GM12878 (cell line): ENCODE measurements around the gene C17orf50.

Experiments
- CHD2 ChIP-seq: IDR thresholded peaks from 2 replicates; pipeline ENCODE4 v1.6.1; 2011; ENCODE audit warnings: low read depth, low read length, improper control_type of control experiment, borderline replicate concordance
- CTCF ChIP-seq, 3 experiments: IDR thresholded peaks in 2 of 3; conservative IDR thresholded peaks in 1 of 3; 2 replicates each; pipeline ENCODE4 v1.5.1; 2011; ENCODE audit warnings: low read depth in 3 of 3, low read length in 3 of 3, mild to moderate bottlenecking in 3 of 3, control low read depth in 2 of 3, moderate library complexity in 2 of 3, inconsistent platforms in 1 of 3, mixed read lengths in 1 of 3; ENCODE audit not compliant: control insufficient read depth in 2 of 3, insufficient read depth in 1 of 3; ENCODE audit errors: extremely low read depth in 1 of 3
- EED ChIP-seq: sonication (generic); IDR thresholded peaks from 2 replicates; pipeline ENCODE4 v1.6.1; 2016; ENCODE audit warnings: antibody characterized with exemption, low read depth
- EZH2 ChIP-seq: IDR thresholded peaks from 2 replicates; pipeline ENCODE4 v1.6.1; 2012; ENCODE audit warnings: low read depth, mild to moderate bottlenecking, control low read depth, inconsistent platforms, low read length, borderline replicate concordance; ENCODE audit not compliant: control insufficient read depth
- FOXM1 ChIP-seq: IDR thresholded peaks from 2 replicates; pipeline ENCODE4 v1.6.1; 2012; ENCODE audit warnings: low read depth, mild to moderate bottlenecking, inconsistent platforms, low read length, moderate library complexity
- JUND ChIP-seq: IDR thresholded peaks from 2 replicates; pipeline ENCODE4 v1.6.1; 2012; ENCODE audit warnings: low read depth, mild to moderate bottlenecking, low read length, improper control_type of control experiment, moderate library complexity
- PAX5 ChIP-seq: IDR thresholded peaks from 2 replicates; pipeline ENCODE4 v1.6.1; 2011; ENCODE audit warnings: low read depth, low read length, borderline replicate concordance
- RELA ChIP-seq: fragments of 450-650 bp; IDR thresholded peaks from 2 replicates; pipeline ENCODE4 v1.8.0; 2014; ENCODE audit warnings: borderline replicate concordance; ENCODE audit not compliant: partially characterized antibody
- TAF1 ChIP-seq: IDR thresholded peaks from 2 replicates; pipeline ENCODE4 v1.6.1; 2011; ENCODE audit warnings: mild to moderate bottlenecking, low read depth, low read length, borderline replicate concordance
- TARDBP ChIP-seq: IDR thresholded peaks from 2 replicates; pipeline ENCODE4 v1.6.1; 2016; ENCODE audit warnings: borderline replicate concordance
- ZZZ3 ChIP-seq: IDR thresholded peaks from 2 replicates; pipeline ENCODE4 v1.6.1; 2011; ENCODE audit warnings: low read depth; ENCODE audit not compliant: control insufficient read depth, insufficient read length
- TF ChIP-seq, protein P1 (sequence below): IDR thresholded peaks from 2 replicates; pipeline ENCODE4 v1.6.1; 2011; ENCODE audit warnings: borderline replicate concordance, low read depth, mild to moderate bottlenecking, moderate library complexity, low read length; ENCODE audit not compliant: insufficient read depth, poor library complexity, severe bottlenecking

- TF ChIP-seq FOXM1 (no peak), CTCF (IDR thresholded peaks at IDR 0.05 in 2 of 3, conservative IDR thresholded peaks at IDR 0.05 in 1 of 3; ENCODE audit: control insufficient read depth in 2 of 3, extremely low read depth in 1 of 3, insufficient read depth in 1 of 3, low read depth in 3 of 3, low read length in 3 of 3) (peak; percentile 31 to 52 (median 37); a peak in 4 of 6 replicates), EZH2 (no peak), JUND (no peak), TAF1 (no peak), EED (no peak), RELA (no peak), PAX5 (no peak), TARDBP (no peak), ZZZ3 (no peak), CHD2 (no peak)
- TF ChIP-seq, protein P1, sequence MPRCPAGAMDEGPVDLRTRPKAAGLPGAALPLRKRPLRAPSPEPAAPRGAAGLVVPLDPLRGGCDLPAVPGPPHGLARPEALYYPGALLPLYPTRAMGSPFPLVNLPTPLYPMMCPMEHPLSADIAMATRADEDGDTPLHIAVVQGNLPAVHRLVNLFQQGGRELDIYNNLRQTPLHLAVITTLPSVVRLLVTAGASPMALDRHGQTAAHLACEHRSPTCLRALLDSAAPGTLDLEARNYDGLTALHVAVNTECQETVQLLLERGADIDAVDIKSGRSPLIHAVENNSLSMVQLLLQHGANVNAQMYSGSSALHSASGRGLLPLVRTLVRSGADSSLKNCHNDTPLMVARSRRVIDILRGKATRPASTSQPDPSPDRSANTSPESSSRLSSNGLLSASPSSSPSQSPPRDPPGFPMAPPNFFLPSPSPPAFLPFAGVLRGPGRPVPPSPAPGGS = no peak
These were observed 6.3 kb downstream of the C17orf50 start for GRCh38 chr17:35766903-35767510.
